Fibroblast of peridontal ligament (primary cell): ENCODE results near the gene AREL1.

Source experiments
- DNase-seq: peaks from one replicate; pipeline ENCODE4 v3.0.0-alpha.2; 2010; ENCODE audit errors: extremely low read depth

The AREL1 gene

DNA sequence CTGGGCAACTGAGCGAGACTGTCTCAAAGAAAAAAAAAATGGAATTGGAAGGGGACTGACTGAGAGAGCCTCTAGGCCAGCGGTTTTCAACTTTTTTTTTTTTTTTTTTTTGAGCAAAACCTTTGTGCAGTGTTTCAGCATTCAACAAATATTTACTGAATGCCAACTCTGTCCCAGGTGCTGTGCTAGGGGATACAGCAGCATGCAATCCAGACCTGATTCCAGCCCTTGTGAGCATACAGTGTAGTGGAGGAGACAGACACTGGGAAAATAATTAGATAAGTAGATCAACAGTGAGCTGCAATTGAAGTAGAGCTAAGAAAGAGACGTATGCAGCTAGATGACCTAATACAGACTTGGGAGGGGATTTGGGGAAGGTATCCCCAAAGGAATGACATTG lies 77.0 kb downstream of the AREL1 start:
- DNase-seq, result no peak

- no peak for DNase-seq
Measured at GRCh38 chr14:74634964-74635363, 77.9 kb downstream of the AREL1 start.

- DNase-seq, result peak; percentile 77
Measured at GRCh38 chr14:74634481-74634880, 78.4 kb downstream of the AREL1 start.

GRCh38 chr14:74630881-74631690 lies 81.8 kb downstream of the AREL1 start:
- no peak for DNase-seq

DNA sequence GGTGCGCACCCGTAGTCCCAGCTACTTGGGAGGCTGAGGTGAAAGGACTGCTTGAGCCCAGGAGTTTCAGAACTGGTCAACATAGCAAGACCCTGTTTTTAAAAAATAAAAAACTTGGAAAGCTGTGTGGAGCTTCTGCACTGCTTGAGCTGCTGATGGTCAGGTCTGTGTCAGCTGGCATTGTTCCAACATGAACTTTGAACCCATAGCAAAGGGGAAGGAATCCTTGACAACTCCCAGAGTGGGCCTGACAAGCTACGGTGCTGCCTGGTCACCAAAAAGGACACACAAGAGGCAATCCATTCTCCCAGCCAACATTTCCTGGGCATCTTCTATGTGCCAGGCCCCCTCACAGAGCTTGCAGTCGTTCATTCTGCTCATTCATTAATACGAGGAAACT lies 84.5 kb downstream of the AREL1 start:
- no peak for DNase-seq

GRCh38 chr14:74627076-74627475 lies 85.8 kb downstream of the AREL1 start:
- DNase-seq, result no peak

DNA sequence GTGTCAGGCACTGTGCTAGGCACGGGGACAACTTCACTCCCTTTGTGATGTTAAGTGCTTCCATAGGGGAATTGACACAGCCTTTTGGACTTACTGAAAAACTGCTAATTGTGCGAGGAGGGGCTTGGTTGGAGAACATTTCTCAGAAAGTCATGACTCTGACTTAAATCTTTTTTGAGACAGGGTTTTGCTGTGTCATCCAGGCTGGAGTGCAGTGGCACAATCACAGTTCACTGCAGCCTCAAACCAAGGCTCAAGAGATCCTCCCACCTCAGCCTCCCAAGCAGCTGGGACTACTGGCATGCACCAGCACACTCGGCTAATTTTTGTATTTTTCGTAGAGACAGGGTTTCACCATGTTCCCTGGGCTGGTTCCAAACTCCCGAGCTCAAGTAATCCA lies 90.6 kb downstream of the AREL1 start:
- no peak for DNase-seq

DNA sequence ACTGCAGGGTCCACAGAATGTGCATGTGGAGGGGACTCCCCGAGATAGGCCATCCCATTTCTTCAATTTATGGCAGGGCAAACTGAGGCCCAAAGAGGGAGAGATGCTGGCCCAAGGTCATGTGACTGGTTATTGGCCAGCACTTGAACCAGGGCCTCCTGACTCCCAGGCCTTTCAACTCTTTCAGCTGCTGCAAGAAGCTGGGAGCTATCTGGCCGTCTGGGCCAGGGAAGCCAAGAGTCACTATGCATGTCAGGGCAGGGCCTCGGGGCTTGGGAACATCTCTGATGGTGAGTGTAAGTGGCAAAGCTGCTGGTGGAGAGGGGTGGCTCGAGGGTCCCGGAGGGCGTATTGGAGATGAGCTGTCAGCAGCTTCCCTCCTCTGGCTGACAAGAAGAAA lies 91.3 kb downstream of the AREL1 start:
- DNase-seq, result no peak

GRCh38 chr14:74620923-74621322 lies 92.0 kb downstream of the AREL1 start:
- DNase-seq, result no peak

GRCh38 chr14:74620497-74620921 lies 92.4 kb downstream of the AREL1 start:
- peak; percentile 86 for DNase-seq

DNA sequence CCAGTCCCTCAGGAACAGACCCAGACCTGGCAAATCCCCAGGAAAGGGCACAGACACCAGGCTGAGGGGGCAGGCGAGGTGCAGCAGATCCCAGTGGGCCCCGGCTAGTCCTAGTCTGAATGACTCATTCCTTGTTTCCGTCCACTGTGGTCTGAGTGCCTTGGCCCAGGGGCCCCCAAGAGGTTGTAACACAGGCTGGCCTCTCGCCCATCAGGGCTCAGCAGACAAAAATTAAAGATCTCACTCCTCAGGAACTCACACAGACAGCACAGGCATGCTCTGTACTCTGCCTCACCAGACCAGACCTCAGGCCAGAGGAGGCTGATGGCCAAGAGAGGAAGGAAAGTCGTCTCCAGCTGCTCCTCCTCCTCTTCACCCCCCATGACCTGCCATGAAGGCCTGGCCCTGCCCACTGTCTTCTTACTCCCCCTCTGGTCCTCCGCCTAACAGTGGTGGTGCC lies 93.2 kb downstream of the AREL1 start:
- DNase-seq, result peak; percentile 98

DNA sequence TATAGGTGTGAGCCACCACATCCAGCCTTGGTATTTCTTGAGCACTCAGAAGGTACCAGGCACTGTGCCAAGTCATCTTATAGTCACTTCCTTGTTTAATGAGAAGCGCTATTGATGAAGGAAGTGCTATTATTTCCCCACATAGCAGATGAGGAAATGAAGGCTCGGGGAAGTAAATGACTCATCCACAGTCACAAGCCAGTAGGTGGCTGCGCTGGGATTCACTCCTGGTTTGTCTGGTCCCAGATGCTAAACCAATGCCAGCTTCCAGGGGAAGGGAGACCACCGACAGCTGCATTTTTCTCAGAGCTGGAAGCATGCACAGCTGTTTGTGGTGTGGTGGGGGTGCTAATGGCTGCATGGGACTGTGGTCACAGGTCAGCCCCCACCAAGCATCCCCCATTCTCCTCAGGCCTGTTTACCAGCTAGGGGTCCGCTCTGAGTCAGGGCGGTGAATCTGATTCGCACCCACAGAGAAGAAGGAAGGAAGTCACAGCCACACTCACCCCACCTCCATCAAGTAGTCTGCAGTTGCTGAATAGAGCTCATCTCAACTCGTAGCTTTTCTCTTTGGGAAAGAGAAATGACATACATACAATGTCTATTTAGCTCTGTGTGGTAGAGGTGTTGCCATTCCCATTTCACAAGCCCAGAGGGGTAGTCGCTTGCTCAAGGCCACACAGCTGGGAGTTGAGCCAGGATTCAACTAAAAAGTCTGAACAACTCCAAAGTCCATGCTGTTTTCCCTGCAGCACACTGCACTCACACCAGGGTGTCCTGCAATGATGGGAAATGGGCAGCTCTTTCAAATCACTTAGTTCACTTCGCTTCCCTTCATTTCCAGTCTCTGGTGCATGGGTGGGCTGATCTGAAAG lies 94.6 kb downstream of the AREL1 start:
- peak; percentile 61 for DNase-seq

GRCh38 chr14:74616996-74617700 lies 95.7 kb downstream of the AREL1 start:
- DNase-seq, result no peak

DNA sequence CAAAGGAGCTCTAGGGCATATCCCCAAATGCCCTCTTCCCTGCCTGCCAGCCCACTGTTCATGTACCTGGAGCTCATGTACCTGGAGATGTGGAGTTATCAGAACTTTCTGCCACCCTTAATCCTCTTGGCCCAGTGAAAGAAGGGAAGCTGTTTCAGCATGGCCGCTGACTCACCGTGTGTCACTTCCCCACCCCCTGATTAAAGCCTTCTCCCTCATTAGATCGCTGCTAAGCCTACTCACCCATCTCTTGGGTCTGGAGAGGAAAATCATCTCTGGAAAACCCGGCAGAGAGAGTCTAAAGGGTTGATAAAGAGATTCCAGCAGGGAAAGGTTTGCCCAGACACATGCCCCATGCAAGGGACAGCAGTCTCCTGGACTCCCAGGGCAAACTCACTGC lies 96.4 kb downstream of the AREL1 start:
- peak; percentile 75 for DNase-seq

DNA sequence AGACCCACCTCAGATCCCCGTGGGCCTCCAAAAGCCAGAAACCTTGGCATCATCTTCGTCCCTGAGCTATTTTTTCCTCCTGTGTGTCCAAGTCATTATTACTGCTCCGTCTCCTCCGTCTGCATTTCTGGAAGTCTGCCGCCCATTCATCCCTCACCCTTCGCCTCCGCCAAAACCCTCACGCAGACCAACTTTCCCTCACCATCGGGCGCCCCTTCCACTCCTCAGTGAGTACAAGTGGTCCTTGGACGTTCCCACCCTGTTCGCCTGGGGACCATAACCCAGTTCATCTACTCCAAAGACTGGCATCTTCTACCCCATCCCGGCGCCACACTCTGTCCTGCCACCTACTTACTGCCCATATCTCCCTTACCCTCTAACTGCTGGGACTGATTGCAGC lies 97.1 kb downstream of the AREL1 start:
- DNase-seq, result no peak

DNA sequence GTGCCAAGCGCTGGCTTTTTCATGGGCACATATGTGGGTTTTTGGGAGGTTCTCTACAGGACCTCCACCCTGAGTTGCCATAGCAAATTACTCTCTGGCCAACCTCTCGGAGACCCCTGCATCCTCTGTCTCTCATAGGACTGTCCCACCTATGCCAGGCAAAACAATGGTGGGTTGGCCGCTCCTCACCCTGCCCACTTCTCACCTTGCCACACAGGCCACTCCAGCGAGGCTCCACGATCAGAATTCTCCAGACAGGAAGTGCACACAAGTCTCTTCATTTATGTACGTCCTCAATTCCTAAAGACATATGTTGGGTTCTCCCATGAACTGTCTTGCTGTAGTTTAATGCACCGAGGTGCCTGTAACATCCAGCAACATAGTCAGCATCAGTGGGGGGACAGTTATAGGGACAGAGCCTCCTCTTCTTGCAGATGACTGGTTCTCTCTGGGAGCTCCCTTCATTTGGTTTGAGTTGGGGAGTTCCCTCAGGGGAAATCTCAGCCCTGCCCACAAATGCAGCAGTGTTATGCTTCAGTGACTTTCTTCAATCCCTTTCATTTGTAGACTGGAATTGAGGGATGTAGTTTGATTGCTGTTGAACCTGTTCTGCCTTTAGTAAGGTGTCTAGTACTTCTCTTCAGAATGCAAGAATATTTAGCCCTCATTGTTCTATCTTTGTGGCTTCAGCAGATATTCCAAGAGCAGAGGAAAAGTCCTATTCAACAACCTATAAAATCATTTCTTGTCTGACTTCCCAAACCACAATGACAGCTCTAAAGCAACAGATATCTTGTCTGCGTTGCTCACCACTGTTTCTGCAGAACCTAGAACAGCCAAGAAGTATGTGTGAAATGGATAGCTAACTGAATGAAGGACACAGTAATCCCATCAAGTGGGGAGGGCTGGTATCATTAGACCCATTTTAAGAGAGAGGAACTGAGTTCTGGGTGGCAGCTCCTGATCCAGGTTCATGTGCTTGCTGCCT lies 98.1 kb downstream of the AREL1 start:
- DNase-seq, result no peak

GRCh38 chr14:74613211-74613914 lies 99.5 kb downstream of the AREL1 start:
- DNase-seq, result no peak

- peak; percentile 70 for DNase-seq
Measured at GRCh38 chr14:74612350-74613021, 100.4 kb downstream of the AREL1 start.

DNA sequence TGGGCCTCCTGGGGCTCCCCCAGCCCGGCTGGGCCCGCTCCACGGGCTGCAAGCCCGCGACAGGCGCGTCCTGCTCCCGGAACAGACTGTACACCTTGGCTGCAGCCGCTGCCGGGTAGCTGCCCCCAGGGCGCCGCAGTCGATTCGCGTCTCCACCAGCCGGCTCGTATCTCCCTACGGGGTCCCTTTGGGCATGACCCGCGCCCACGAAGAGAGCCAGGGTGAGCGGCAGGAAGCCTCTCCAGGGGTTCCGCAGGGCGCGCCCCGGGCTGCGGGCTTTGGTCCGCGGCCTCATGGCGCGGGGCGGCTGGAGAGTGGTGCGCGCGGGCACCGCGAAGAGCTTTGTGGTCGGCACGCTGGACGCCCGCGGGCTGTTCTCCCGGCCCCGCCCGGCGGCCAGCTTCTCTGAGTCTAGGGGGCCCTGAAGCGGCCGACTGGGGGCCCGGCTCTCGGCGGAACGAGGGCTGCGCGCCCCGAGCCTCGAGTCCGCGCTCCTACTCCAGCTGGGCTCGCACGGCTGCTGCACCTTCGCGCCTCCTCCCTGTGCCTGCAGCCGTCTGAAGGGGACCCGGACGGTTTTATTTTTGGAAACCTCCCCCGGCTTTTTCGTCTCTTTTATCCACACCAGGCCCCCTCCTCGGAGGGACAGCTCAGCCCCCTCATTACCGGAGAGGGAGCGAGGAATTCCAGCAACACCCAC lies 101.1 kb downstream of the AREL1 start, which contains the start of gene LTBP2:
Gene LTBP2 (minus strand): TSS at position 588 of the 700 bp plus-strand sequence. CDS start 293 bp downstream, at position 295.
- peak; percentile 49 for DNase-seq
